ENCODE data around the gene PAPOLA.

PAPOLA gene

DNA sequence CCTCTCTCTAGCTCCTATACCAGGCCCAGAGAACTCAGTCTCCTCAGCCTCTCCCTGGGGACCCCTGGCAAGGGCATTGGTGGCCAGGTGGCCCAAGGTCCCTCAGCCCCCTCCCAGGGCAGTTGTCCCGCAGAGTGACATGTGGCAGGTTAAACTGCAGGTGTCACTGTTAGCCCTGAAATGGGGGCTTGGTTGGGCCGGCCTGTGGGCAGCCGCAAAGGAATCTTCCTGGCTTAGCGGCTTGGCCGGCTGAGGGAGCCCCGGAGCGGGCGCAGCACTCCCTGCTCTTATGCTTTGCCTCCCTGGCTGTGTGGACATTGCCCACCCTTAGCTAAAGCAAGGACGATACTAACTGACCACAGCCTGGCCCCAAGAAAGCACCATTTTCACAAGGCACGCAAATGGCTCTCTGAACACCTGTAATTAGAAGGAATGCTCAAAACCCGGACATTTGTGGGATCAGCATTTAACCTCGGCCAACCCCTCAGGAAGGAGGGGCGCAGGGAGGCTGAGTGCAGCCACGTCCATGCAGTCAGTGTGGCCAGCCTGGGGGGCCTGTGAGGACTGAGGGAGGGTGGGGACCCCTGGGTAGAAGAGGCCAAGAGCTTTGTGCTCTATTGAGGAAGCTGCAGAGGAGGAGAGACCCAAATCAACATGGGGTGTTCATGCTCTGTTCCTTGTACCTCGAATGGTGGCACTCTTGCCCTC is 82.2 kb downstream of the PAPOLA start (continued):
- TF ChIP-seq ZNF529 (tag by site-specific recombination; IDR thresholded peaks at IDR 0.05; ENCODE audit: insufficient replicate concordance) (no peak), SP2 (tag by site-specific recombination; IDR thresholded peaks at IDR 0.05) (no peak), ZNF23 (tag by site-specific recombination; IDR thresholded peaks at IDR 0.05; ENCODE audit: borderline replicate concordance) (no peak), ZNF747 (tag by site-specific recombination; IDR thresholded peaks at IDR 0.05) (no peak), ZNF76 (tag by site-specific recombination; IDR thresholded peaks at IDR 0.05; ENCODE audit: borderline replicate concordance, low read depth) (no peak), ZNF341 (tag by site-specific recombination; IDR thresholded peaks at IDR 0.05; ENCODE audit: low read depth) (peak; percentile 77), MZF1 (tag by site-specific recombination; IDR thresholded peaks at IDR 0.05; ENCODE audit: borderline replicate concordance) (no peak), GLI2 (tag by site-specific recombination; IDR thresholded peaks at IDR 0.05; ENCODE audit: borderline replicate concordance, low read depth) (no peak), ZNF140 (tag by site-specific recombination; IDR thresholded peaks at IDR 0.05) (no peak), ZFP41 (tag by site-specific recombination; IDR thresholded peaks at IDR 0.05; ENCODE audit: borderline replicate concordance) (no peak), ZNF791 (tag by site-specific recombination; IDR thresholded peaks at IDR 0.05) (no peak), ZNF354C (tag by site-specific recombination; IDR thresholded peaks at IDR 0.05; ENCODE audit: borderline replicate concordance, low read depth) (no peak)
- TF ChIP-seq, protein P1, sequence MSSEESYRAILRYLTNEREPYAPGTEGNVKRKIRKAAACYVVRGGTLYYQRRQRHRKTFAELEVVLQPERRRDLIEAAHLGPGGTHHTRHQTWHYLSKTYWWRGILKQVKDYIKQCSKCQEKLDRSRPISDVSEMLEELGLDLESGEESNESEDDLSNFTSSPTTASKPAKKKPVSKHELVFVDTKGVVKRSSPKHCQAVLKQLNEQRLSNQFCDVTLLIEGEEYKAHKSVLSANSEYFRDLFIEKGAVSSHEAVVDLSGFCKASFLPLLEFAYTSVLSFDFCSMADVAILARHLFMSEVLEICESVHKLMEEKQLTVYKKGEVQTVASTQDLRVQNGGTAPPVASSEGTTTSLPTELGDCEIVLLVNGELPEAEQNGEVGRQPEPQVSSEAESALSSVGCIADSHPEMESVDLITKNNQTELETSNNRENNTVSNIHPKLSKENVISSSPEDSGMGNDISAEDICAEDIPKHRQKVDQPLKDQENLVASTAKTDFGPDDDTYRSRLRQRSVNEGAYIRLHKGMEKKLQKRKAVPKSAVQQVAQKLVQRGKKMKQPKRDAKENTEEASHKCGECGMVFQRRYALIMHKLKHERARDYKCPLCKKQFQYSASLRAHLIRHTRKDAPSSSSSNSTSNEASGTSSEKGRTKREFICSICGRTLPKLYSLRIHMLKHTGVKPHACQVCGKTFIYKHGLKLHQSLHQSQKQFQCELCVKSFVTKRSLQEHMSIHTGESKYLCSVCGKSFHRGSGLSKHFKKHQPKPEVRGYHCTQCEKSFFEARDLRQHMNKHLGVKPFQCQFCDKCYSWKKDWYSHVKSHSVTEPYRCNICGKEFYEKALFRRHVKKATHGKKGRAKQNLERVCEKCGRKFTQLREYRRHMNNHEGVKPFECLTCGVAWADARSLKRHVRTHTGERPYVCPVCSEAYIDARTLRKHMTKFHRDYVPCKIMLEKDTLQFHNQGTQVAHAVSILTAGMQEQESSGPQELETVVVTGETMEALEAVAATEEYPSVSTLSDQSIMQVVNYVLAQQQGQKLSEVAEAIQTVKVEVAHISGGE (tag by site-specific recombination; conservative IDR thresholded peaks at IDR 0.05; ENCODE audit: low read depth), result no peak
- TF ChIP-seq, protein P2, sequence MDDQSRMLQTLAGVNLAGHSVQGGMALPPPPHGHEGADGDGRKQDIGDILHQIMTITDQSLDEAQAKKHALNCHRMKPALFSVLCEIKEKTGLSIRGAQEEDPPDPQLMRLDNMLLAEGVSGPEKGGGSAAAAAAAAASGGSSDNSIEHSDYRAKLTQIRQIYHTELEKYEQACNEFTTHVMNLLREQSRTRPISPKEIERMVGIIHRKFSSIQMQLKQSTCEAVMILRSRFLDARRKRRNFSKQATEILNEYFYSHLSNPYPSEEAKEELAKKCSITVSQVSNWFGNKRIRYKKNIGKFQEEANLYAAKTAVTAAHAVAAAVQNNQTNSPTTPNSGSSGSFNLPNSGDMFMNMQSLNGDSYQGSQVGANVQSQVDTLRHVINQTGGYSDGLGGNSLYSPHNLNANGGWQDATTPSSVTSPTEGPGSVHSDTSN (CRISPR knock-in tag; IDR thresholded peaks at IDR 0.05), result peak; percentile 52; the same call in 1 of the 2 replicates
- TF ChIP-seq, protein P3, sequence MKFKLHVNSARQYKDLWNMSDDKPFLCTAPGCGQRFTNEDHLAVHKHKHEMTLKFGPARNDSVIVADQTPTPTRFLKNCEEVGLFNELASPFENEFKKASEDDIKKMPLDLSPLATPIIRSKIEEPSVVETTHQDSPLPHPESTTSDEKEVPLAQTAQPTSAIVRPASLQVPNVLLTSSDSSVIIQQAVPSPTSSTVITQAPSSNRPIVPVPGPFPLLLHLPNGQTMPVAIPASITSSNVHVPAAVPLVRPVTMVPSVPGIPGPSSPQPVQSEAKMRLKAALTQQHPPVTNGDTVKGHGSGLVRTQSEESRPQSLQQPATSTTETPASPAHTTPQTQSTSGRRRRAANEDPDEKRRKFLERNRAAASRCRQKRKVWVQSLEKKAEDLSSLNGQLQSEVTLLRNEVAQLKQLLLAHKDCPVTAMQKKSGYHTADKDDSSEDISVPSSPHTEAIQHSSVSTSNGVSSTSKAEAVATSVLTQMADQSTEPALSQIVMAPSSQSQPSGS (tag by site-specific recombination; IDR thresholded peaks at IDR 0.05; ENCODE audit: low read depth), result no peak
- TF ChIP-seq, protein P4, sequence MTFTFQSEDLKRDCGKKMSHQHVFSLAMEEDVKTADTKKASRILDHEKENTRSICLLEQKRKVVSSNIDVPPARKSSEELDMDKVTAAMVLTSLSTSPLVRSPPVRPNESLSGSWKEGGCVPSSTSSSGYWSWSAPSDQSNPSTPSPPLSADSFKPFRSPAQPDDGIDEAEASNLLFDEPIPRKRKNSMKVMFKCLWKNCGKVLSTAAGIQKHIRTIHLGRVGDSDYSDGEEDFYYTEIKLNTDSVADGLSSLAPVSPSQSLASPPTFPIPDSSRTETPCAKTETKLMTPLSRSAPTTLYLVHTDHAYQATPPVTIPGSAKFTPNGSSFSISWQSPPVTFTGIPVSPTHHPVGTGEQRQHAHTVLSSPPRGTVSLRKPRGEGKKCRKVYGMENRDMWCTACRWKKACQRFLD (tag by site-specific recombination; IDR thresholded peaks at IDR 0.05), result no peak
- TF ChIP-seq, protein P5, sequence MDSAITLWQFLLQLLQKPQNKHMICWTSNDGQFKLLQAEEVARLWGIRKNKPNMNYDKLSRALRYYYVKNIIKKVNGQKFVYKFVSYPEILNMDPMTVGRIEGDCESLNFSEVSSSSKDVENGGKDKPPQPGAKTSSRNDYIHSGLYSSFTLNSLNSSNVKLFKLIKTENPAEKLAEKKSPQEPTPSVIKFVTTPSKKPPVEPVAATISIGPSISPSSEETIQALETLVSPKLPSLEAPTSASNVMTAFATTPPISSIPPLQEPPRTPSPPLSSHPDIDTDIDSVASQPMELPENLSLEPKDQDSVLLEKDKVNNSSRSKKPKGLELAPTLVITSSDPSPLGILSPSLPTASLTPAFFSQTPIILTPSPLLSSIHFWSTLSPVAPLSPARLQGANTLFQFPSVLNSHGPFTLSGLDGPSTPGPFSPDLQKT (IDR thresholded peaks at IDR 0.05; ENCODE audit: borderline replicate concordance, low read depth, low read length), result no peak
- TF ChIP-seq, protein P6, sequence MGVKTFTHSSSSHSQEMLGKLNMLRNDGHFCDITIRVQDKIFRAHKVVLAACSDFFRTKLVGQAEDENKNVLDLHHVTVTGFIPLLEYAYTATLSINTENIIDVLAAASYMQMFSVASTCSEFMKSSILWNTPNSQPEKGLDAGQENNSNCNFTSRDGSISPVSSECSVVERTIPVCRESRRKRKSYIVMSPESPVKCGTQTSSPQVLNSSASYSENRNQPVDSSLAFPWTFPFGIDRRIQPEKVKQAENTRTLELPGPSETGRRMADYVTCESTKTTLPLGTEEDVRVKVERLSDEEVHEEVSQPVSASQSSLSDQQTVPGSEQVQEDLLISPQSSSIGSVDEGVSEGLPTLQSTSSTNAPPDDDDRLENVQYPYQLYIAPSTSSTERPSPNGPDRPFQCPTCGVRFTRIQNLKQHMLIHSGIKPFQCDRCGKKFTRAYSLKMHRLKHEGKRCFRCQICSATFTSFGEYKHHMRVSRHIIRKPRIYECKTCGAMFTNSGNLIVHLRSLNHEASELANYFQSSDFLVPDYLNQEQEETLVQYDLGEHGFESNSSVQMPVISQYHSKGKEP (tag by site-specific recombination; IDR thresholded peaks at IDR 0.05), result no peak
- TF ChIP-seq, protein P7, sequence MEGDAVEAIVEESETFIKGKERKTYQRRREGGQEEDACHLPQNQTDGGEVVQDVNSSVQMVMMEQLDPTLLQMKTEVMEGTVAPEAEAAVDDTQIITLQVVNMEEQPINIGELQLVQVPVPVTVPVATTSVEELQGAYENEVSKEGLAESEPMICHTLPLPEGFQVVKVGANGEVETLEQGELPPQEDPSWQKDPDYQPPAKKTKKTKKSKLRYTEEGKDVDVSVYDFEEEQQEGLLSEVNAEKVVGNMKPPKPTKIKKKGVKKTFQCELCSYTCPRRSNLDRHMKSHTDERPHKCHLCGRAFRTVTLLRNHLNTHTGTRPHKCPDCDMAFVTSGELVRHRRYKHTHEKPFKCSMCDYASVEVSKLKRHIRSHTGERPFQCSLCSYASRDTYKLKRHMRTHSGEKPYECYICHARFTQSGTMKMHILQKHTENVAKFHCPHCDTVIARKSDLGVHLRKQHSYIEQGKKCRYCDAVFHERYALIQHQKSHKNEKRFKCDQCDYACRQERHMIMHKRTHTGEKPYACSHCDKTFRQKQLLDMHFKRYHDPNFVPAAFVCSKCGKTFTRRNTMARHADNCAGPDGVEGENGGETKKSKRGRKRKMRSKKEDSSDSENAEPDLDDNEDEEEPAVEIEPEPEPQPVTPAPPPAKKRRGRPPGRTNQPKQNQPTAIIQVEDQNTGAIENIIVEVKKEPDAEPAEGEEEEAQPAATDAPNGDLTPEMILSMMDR (tag by site-specific recombination; IDR thresholded peaks at IDR 0.05), result peak; percentile 95

All from HEK293 (cell line).